GM21786 (cell line): ENCODE measurements around the gene RAB26.

Source experiments
- ATAC-seq: cut with Tn5 transposase; IDR thresholded peaks from one replicate; pipeline ENCODE4 v1.9.1; 2021; ENCODE audit not compliant: unreplicated experiment

RAB26 gene

GRCh38 chr16:2178321-2179106 is 30.1 kb downstream of the RAB26 start:
- no peak for ATAC-seq

GRCh38 chr16:2179107-2179501 is 30.7 kb downstream of the RAB26 start:
- ATAC-seq = no peak

- ATAC-seq = no peak
Observed at GRCh38 chr16:2179576-2179975, 31.2 kb downstream of the RAB26 start.

GRCh38 chr16:2180461-2180860 is 32.0 kb downstream of the RAB26 start:
- ATAC-seq = no peak

- ATAC-seq = no peak
Observed at GRCh38 chr16:2180962-2181923, 32.8 kb downstream of the RAB26 start.

GRCh38 chr16:2181952-2182351 is 33.5 kb downstream of the RAB26 start:
- no peak for ATAC-seq

GRCh38 chr16:2183671-2184070 is 35.2 kb downstream of the RAB26 start:
- no peak for ATAC-seq

GRCh38 chr16:2184346-2184745 is 35.9 kb downstream of the RAB26 start:
- no peak for ATAC-seq

GRCh38 chr16:2184962-2185361 is 36.5 kb downstream of the RAB26 start:
- no peak for ATAC-seq

GRCh38 chr16:2186064-2186463 is 37.6 kb downstream of the RAB26 start:
- ATAC-seq = no peak

GRCh38 chr16:2186505-2186904 is 38.1 kb downstream of the RAB26 start:
- no peak for ATAC-seq

GRCh38 chr16:2187212-2187611 is 38.8 kb downstream of the RAB26 start:
- ATAC-seq = no peak

- ATAC-seq = no peak
Observed at GRCh38 chr16:2188395-2188794, 40.0 kb downstream of the RAB26 start.

GRCh38 chr16:2189252-2189893 is 40.9 kb downstream of the RAB26 start:
- ATAC-seq = no peak

- no peak for ATAC-seq
Observed at GRCh38 chr16:2190002-2190658, 41.7 kb downstream of the RAB26 start.

GRCh38 chr16:2190659-2191445 is 42.4 kb downstream of the RAB26 start:
- ATAC-seq = no peak

GRCh38 chr16:2191446-2191706 is 43.0 kb downstream of the RAB26 start:
- ATAC-seq = no peak

- ATAC-seq = no peak
Observed at GRCh38 chr16:2194166-2194834, 45.9 kb downstream of the RAB26 start.

- no peak for ATAC-seq
Observed at GRCh38 chr16:2194852-2195321, 46.5 kb downstream of the RAB26 start.
